GM13976 (cell line): ENCODE data around the gene RNU6-7.

Experiments used
- DNase-seq: peaks from one replicate; pipeline ENCODE4 v3.0.0; 2012; ENCODE audit warnings: low spot score
- CTCF ChIP-seq: IDR thresholded peaks from 2 replicates; pipeline ENCODE4 v1.5.1; 2012; ENCODE audit warnings: borderline replicate concordance, mild to moderate bottlenecking; ENCODE audit not compliant: insufficient read depth; ENCODE audit errors: extremely low read depth, missing control alignments, control extremely low read depth
- in situ Hi-C: fragments of 300-500 bp; cut with MboI; formaldehyde crosslinking; loops from one replicate; pipeline ENCODE4 v1.12.0; 2022; ENCODE audit warnings: low sequenced_read_pairs, mixed read lengths, inconsistent platforms; ENCODE audit not compliant: unreplicated experiment

The RNU6-7 gene

GRCh38 chr14:32202998-32203882 is 1.4 kb downstream of the RNU6-7 start, which contains the start of gene RNU6-8:
Gene RNU6-8, minus strand, starts transcription at chr14:32203269.
- peak; percentile 86 for DNase-seq
- in situ Hi-C loops, result no loop called here

GRCh38 chr14:32203928-32204357 is 2.1 kb downstream of the RNU6-7 start:
- in situ Hi-C loops, result no loop called here
- TF ChIP-seq CTCF, result no peak
- DNase-seq, result no peak

More at GRCh38 chr14:32202998-32203882, 1.4 kb downstream of the RNU6-7 start, which contains the start of gene RNU6-8:
- TF ChIP-seq CTCF, result no peak

- in situ Hi-C loops, result no loop called here
- TF ChIP-seq CTCF, result no peak
- DNase-seq, result no peak
These were observed 3.7 kb downstream of the RNU6-7 start for GRCh38 chr14:32205554-32205953.

- DNase-seq, result no peak
- TF ChIP-seq CTCF, result no peak
- in situ Hi-C loops, result no loop called here
These were observed 4.1 kb downstream of the RNU6-7 start for GRCh38 chr14:32205984-32206383.

- in situ Hi-C loops, result no loop called here
- no peak for DNase-seq
- TF ChIP-seq CTCF, result no peak
These were observed 4.7 kb downstream of the RNU6-7 start for GRCh38 chr14:32206552-32206951.

GRCh38 chr14:32208490-32208889 is 6.6 kb downstream of the RNU6-7 start:
- in situ Hi-C loops, result no loop called here
- no peak for DNase-seq
- no peak for TF ChIP-seq CTCF
